ENCODE data around the gene TM4SF1.

The TM4SF1 gene

DNA sequence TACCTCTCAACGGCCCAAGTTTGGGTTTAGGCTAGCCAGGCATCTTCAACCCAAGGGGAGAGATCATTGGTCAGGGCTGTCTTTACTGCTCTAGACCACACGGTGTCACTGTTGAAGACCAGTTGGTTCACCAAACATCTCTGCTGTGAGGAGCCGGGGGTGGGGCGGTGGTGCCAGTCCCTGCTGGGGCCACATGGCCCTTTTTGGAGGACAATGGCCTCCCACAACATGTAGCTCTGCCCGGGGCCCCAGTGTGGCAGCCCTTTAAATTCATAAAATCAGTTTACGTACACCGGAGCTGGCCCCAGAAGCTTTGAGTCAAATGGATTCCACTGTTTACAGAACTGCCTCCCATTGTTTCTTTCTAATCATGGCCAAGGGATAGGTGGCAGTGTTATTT lies 24.9 kb downstream of the TM4SF1 start:
- H3K9ac ChIP-seq (ENCODE audit: low read length), result no peak overlapping the region
- H3K23ac ChIP-seq (ENCODE audit: low read length in 2 of 2), result no peak overlapping the region
- H3K18ac ChIP-seq (ENCODE audit: low read depth in 1 of 2, low read length in 2 of 2), result no peak overlapping the region
- no peaks in the 10 kb centered on the region for H3K9me3 ChIP-seq (ENCODE audit: control insufficient read depth, low read length)
- H2AFZ ChIP-seq (ENCODE audit: low read depth, low read length), result no peak overlapping the region
- no peak overlapping the region for H2BK15ac ChIP-seq (ENCODE audit: low read depth, poor library complexity, severe bottlenecking)
- H3K27ac ChIP-seq (ENCODE audit: low read length, poor library complexity, severe bottlenecking), result no peak overlapping the region
- H3K4me1 ChIP-seq (ENCODE audit: control insufficient read depth, insufficient read depth, low read depth, low read length), result no peaks in the 10 kb centered on the region
- H2BK5ac ChIP-seq (ENCODE audit: low read depth, low read length, poor library complexity, severe bottlenecking), result no peak overlapping the region
- 48% methylated on average over 7 of the region's 7 CpGs for WGBS
- no peak overlapping the region for H3K14ac ChIP-seq (ENCODE audit: low read length in 2 of 2)
- DNase-seq, result peak; percentile 57
- H3K4me3 ChIP-seq (ENCODE audit: insufficient read depth in 1 of 2, low read depth in 1 of 2, low read length in 2 of 2), result no peak overlapping the region
- no peak overlapping the region for H4K91ac ChIP-seq (ENCODE audit: low read length)
- H3K79me1 ChIP-seq (replicated peaks; ENCODE audit: low read length, poor library complexity, severe bottlenecking), result no peaks in the 10 kb centered on the region
- H2AK5ac ChIP-seq (ENCODE audit: low read length, severe bottlenecking), result no peak overlapping the region
- no peak overlapping the region for H4K8ac ChIP-seq (ENCODE audit: low read length)
- H2BK120ac ChIP-seq (ENCODE audit: low read depth, low read length), result no peak overlapping the region
- peak overlapping the region in 1 of 2 experiments; percentile 16 for H2BK12ac ChIP-seq (ENCODE audit: low read length in 2 of 2)
- H3K36me3 ChIP-seq (ENCODE audit: control insufficient read depth in 1 of 2, insufficient read depth in 2 of 2, low read depth in 1 of 2, low read length in 2 of 2), result no peaks in the 10 kb centered on the region
- H3K4ac ChIP-seq (ENCODE audit: low read depth in 1 of 2, low read length in 2 of 2), result no peak overlapping the region
- no peaks in the 10 kb centered on the region for H3K27me3 ChIP-seq (ENCODE audit: control insufficient read depth in 1 of 2, insufficient read depth in 1 of 2, low read length in 2 of 2)
- no peak overlapping the region for H3K4me2 ChIP-seq (ENCODE audit: low read length, poor library complexity, severe bottlenecking)

DNA sequence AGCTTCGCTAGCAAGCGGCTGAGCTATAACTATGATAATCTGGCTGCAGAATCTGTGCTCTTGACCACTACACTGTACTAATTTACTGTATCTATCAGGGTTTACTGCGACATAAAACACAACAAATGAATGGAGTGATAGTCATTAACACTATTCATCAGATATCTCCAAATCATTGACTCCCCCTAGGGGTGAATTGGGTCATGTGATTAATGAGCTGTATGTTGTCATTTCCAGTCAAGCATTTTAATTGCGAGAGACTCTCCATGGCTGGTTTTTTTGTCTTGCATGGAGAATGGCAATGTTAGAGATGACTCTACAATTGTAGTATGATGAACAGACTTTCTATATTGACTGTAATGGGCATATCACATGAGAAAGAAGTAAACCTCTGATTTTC lies 33.5 kb downstream of the TM4SF1 start:
- no peak overlapping the region for H2BK5ac ChIP-seq (ENCODE audit: low read depth, low read length, poor library complexity, severe bottlenecking)
- no peaks in the 10 kb centered on the region for H3K9me3 ChIP-seq (ENCODE audit: control insufficient read depth, low read length)
- no peak overlapping the region for H3K18ac ChIP-seq (ENCODE audit: low read depth in 1 of 2, low read length in 2 of 2)
- H2BK15ac ChIP-seq (ENCODE audit: low read depth, poor library complexity, severe bottlenecking), result no peak overlapping the region
- no peak overlapping the region for H2AFZ ChIP-seq (ENCODE audit: low read depth, low read length)
- H3K79me1 ChIP-seq (replicated peaks; ENCODE audit: low read length, poor library complexity, severe bottlenecking), result no peaks in the 10 kb centered on the region
- H2AK5ac ChIP-seq (ENCODE audit: low read length, severe bottlenecking), result no peak overlapping the region
- no peak for DNase-seq
- no peak overlapping the region for H2BK12ac ChIP-seq (ENCODE audit: low read length in 2 of 2)
- no peaks in the 10 kb centered on the region for H3K36me3 ChIP-seq (ENCODE audit: control insufficient read depth in 1 of 2, insufficient read depth in 2 of 2, low read depth in 1 of 2, low read length in 2 of 2)
- no peak overlapping the region for H3K4ac ChIP-seq (ENCODE audit: low read depth in 1 of 2, low read length in 2 of 2)
- no peak overlapping the region for H3K4me2 ChIP-seq (ENCODE audit: low read length, poor library complexity, severe bottlenecking)
- H4K91ac ChIP-seq (ENCODE audit: low read length), result no peak overlapping the region
- H3K27me3 ChIP-seq (ENCODE audit: control insufficient read depth in 1 of 2, insufficient read depth in 1 of 2, low read length in 2 of 2), result no peaks in the 10 kb centered on the region
- WGBS, result 96% methylated on average over 4 of the region's 4 CpGs
- no peak overlapping the region for H3K4me3 ChIP-seq (ENCODE audit: insufficient read depth in 1 of 2, low read depth in 1 of 2, low read length in 2 of 2)
- no peak overlapping the region for H3K27ac ChIP-seq (ENCODE audit: low read length, poor library complexity, severe bottlenecking)
- H4K8ac ChIP-seq (ENCODE audit: low read length), result no peak overlapping the region
- H3K23ac ChIP-seq (ENCODE audit: low read length in 2 of 2), result no peak overlapping the region
- peaks cover 7% of the 10 kb centered on the region for H3K4me1 ChIP-seq (ENCODE audit: control insufficient read depth, insufficient read depth, low read depth, low read length)
- H3K9ac ChIP-seq (ENCODE audit: low read length), result no peak overlapping the region
- H2BK120ac ChIP-seq (ENCODE audit: low read depth, low read length), result no peak overlapping the region
- no peak overlapping the region for H3K14ac ChIP-seq (ENCODE audit: low read length in 2 of 2)

DNA sequence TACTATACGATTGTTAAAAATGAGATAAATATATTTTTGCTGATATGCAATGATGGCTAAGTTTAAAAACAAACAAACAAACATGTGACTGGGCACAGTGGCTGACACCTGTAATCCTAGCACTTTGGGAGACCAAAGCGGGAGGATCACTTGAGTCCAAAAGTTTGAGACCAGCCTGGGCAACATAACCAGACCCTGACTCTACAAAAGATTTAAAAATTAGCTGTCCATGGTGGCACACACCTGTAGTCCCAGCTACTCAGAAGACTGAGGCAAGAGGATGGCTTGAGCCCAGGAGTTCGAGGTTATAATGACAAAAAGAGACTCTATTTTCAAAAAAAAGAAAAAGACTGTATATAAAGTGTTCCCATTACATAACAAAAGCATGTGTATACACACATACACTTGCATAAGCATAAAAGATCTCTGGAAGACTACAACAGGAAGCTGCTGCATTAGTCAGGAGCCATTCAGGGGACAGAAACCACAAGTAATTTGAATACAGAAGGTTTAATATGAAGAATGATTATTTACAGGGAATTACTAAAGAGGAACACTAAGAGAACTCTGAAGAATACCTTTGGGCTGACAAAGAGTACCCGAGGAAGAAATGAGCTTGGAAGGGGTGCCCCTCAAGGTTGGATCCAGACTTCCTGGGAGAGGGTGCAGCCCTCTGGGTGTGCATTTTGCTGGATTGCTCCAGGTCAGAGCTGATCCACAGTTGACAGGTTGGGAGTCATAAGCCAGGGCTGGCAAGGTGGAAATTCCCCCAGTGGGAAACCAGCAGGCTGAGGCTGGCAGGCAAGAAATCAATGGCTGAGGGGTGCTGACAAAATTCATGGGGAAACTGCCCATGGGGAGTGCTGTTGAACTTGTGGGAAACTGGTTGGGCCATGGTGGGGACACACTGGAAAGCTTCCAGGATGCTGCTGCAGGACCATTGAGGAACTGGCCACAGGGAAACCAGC lies 34.8 kb downstream of the TM4SF1 start:
- H3K23ac ChIP-seq (ENCODE audit: low read length in 2 of 2), result no peak overlapping the region
- H3K18ac ChIP-seq (ENCODE audit: low read depth in 1 of 2, low read length in 2 of 2), result peak overlapping the region; percentile 61 to 73
- H2AFZ ChIP-seq (ENCODE audit: low read depth, low read length), result peak overlapping the region; percentile 32
- 44% methylated on average over 2 of the region's 4 CpGs for WGBS
- H3K9me3 ChIP-seq (ENCODE audit: control insufficient read depth, low read length), result no peaks in the 10 kb centered on the region
- H2BK5ac ChIP-seq (ENCODE audit: low read depth, low read length, poor library complexity, severe bottlenecking), result no peak overlapping the region
- no peaks in the 10 kb centered on the region for H3K79me1 ChIP-seq (replicated peaks; ENCODE audit: low read length, poor library complexity, severe bottlenecking)
- no peak overlapping the region for H3K14ac ChIP-seq (ENCODE audit: low read length in 2 of 2)
- DNase-seq, result peak; percentile 82
- peak overlapping the region; percentile 57 for H4K91ac ChIP-seq (ENCODE audit: low read length)
- H2BK12ac ChIP-seq (ENCODE audit: low read length in 2 of 2), result peak overlapping the region; percentile 49 to 87
- H3K27ac ChIP-seq (ENCODE audit: low read length, poor library complexity, severe bottlenecking), result peak overlapping the region; percentile 22
- H2BK120ac ChIP-seq (ENCODE audit: low read depth, low read length), result peak overlapping the region; percentile 19
- no peak overlapping the region for H3K4me2 ChIP-seq (ENCODE audit: low read length, poor library complexity, severe bottlenecking)
- H4K8ac ChIP-seq (ENCODE audit: low read length), result peak overlapping the region; percentile 45
- peak overlapping the region; percentile 3 for H2AK5ac ChIP-seq (ENCODE audit: low read length, severe bottlenecking)
- H3K9ac ChIP-seq (ENCODE audit: low read length), result peak overlapping the region; percentile 23
- H2BK15ac ChIP-seq (ENCODE audit: low read depth, poor library complexity, severe bottlenecking), result peak overlapping the region; percentile 60
- peak overlapping the region; percentile 52 to 60 for H3K4ac ChIP-seq (ENCODE audit: low read depth in 1 of 2, low read length in 2 of 2)
- no peak overlapping the region for H3K4me3 ChIP-seq (ENCODE audit: insufficient read depth in 1 of 2, low read depth in 1 of 2, low read length in 2 of 2)
- peaks cover 7% of the 10 kb centered on the region for H3K4me1 ChIP-seq (ENCODE audit: control insufficient read depth, insufficient read depth, low read depth, low read length)
- H3K36me3 ChIP-seq (ENCODE audit: control insufficient read depth in 1 of 2, insufficient read depth in 2 of 2, low read depth in 1 of 2, low read length in 2 of 2), result no peaks in the 10 kb centered on the region
- H3K27me3 ChIP-seq (ENCODE audit: control insufficient read depth in 1 of 2, insufficient read depth in 1 of 2, low read length in 2 of 2), result no peaks in the 10 kb centered on the region

DNA sequence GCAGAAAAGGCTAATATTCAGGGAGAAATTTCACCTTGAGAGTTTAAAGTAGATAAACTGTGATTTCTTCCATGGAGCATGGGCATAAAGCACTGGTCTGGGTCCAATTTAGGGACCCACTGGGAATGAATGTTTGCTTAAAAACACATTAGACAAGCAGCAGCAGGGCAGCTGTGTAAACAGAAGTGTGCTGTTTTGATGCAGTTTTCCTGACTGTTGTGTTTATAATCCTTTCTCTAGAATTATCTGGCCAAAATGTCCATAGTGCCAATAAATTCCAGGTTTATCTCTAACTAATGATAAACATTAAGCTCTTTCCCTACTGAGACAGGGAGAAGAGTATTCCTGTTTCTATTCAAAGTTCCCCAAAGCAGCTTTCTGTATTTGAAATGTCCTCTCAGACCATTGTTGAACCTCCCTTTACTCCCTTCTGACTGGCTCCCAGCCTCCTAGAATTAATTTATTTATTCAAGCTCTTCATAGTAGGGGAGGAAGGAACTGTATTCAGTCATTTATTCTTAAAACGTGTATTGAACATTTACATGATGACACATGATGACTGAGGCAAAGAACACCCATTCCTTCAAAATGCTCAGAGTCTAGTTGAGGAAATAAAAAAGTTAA lies 37.0 kb downstream of the TM4SF1 start:
- peak overlapping the region in 1 of 2 experiments; percentile 75 for H2BK12ac ChIP-seq (ENCODE audit: low read length in 2 of 2)

More for the DNA sequence above, 37.0 kb downstream of the TM4SF1 start:
- Histone ChIP-seq H3K9me3 (ENCODE audit: control insufficient read depth, low read length) (no peaks in the 10 kb centered on the region), H3K79me1 (replicated peaks; ENCODE audit: low read length, poor library complexity, severe bottlenecking) (no peaks in the 10 kb centered on the region), H3K4me1 (ENCODE audit: control insufficient read depth, insufficient read depth, low read depth, low read length) (peaks cover 7% of the 10 kb centered on the region), H2BK120ac (ENCODE audit: low read depth, low read length) (no peak overlapping the region), H3K18ac (ENCODE audit: low read depth in 1 of 2, low read length in 2 of 2) (peak overlapping the region in 1 of 2 experiments; percentile 92), H3K27me3 (ENCODE audit: control insufficient read depth in 1 of 2, insufficient read depth in 1 of 2, low read length in 2 of 2) (no peaks in the 10 kb centered on the region), H3K9ac (ENCODE audit: low read length) (peak overlapping the region; percentile 84), H2BK5ac (ENCODE audit: low read depth, low read length, poor library complexity, severe bottlenecking) (peak overlapping the region; percentile 98), H3K14ac (ENCODE audit: low read length in 2 of 2) (no peak overlapping the region), H3K27ac (ENCODE audit: low read length, poor library complexity, severe bottlenecking) (peak overlapping the region; percentile 100), H2AFZ (ENCODE audit: low read depth, low read length) (no peak overlapping the region), H4K91ac (ENCODE audit: low read length) (no peak overlapping the region), H3K36me3 (ENCODE audit: control insufficient read depth in 1 of 2, insufficient read depth in 2 of 2, low read depth in 1 of 2, low read length in 2 of 2) (no peaks in the 10 kb centered on the region), H3K4me3 (ENCODE audit: insufficient read depth in 1 of 2, low read depth in 1 of 2, low read length in 2 of 2) (peak overlapping the region in 1 of 2 experiments; percentile 17), H3K23ac (ENCODE audit: low read length in 2 of 2) (no peak overlapping the region), H3K4ac (ENCODE audit: low read depth in 1 of 2, low read length in 2 of 2) (peak overlapping the region in 1 of 2 experiments; percentile 24), H2AK5ac (ENCODE audit: low read length, severe bottlenecking) (peak overlapping the region; percentile 96), H2BK15ac (ENCODE audit: low read depth, poor library complexity, severe bottlenecking) (no peak overlapping the region), H3K4me2 (ENCODE audit: low read length, poor library complexity, severe bottlenecking) (no peak overlapping the region), H4K8ac (ENCODE audit: low read length) (peak overlapping the region; percentile 62)
- DNase-seq, result no peak
- no CpG with 5 or more reads among the region's 1 CpG for WGBS

Measured in mesenchymal stem cell (in vitro differentiated cells and primary cell).